T47D (cell line): Measurements from ENCODE around the gene STK26.

Experiments
- DNase-seq, 2 experiments: peaks; one replicate each; pipeline versions ENCODE4 v3.0.0 to v3.0.0-alpha.2; 2011 to 2012; ENCODE audit warnings: low read depth in 1 of 2, low spot score in 1 of 2
- JUND ChIP-seq: IDR thresholded peaks from 2 replicates; pipeline ENCODE4 v1.6.1; 2012; ENCODE audit warnings: low read depth
- in situ Hi-C: cut with HindIII; loops from 2 replicates; pipeline ENCODE4 v1.10.0; 2016; ENCODE audit warnings: low sequenced_read_pairs, low pct_unique_long_range_greater_than_20kb

STK26 gene

GRCh38 chrX:132119821-132120515 is 96.9 kb downstream of the STK26 start:
- peak; percentile 11 to 85 for DNase-seq
- in situ Hi-C loops: no loop called here
- no peak for TF ChIP-seq JUND

GRCh38 chrX:132120913-132121312 is 97.8 kb downstream of the STK26 start:
- no peak for TF ChIP-seq JUND
- in situ Hi-C loops: no loop called here

More at GRCh38 chrX:132120913-132121312, 97.8 kb downstream of the STK26 start:
- DNase-seq: no peak
